HG03039 (cell line): ENCODE data around the gene CHDH.

Experiments used
- ATAC-seq: cut with Tn5 transposase; IDR thresholded peaks from one replicate; pipeline ENCODE4 v1.9.1; 2021; ENCODE audit warnings: mild to moderate bottlenecking, moderate library complexity; ENCODE audit not compliant: unreplicated experiment

The CHDH gene

DNA sequence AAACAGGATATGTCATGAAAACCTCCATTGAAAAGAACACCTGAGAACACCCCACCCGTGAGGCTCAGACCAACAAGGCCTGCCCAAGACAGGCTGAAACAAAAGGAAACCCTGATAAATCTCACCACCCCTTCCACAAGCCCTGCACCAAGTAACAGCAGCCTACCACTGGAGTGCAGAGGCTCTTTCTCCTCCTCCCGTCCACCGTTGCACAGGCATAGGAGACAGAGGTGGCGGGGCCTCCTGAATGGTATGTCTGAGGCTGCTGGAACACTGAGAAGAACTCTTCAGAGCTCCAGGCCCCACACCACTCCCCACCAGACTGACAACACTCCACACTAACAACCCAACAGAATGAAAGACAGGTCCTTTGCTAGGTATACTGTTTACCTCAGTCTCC, 21.4 kb downstream of the CHDH start:
- no peak for ATAC-seq

DNA sequence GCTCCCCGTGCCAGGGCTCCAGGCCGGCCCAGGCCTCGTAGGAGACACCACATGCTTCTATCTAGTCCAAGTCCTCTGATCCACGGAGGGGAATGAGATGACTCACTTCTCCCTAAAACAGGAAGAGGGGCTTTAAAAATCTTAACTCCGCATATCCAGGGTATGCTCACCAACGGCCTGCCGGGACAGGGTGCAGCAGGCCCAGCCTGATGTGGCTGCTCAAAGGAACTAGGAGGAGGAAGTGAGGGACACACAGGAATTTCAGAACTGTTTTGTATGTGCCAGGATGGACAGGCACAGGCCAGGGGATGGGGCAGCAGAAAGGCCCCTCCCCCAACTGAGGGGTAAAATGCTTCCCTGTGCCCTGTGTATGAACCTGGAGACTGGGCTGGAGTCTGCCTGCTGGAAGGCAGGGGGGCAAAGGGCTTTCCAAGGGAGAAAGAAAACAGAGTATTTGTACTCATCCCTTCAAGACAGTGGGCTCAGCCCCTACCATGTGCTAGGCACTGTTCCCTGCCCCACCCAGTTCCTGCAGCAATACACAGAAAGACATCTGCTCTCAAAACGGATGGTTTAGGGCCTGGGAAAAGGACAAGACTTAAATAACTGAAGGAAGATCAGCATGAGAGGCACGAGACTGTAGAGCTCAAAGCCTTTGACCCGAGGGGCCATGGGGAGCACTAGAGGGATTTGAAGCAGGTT, 22.1 kb downstream of the CHDH start:
- no peak for ATAC-seq

DNA sequence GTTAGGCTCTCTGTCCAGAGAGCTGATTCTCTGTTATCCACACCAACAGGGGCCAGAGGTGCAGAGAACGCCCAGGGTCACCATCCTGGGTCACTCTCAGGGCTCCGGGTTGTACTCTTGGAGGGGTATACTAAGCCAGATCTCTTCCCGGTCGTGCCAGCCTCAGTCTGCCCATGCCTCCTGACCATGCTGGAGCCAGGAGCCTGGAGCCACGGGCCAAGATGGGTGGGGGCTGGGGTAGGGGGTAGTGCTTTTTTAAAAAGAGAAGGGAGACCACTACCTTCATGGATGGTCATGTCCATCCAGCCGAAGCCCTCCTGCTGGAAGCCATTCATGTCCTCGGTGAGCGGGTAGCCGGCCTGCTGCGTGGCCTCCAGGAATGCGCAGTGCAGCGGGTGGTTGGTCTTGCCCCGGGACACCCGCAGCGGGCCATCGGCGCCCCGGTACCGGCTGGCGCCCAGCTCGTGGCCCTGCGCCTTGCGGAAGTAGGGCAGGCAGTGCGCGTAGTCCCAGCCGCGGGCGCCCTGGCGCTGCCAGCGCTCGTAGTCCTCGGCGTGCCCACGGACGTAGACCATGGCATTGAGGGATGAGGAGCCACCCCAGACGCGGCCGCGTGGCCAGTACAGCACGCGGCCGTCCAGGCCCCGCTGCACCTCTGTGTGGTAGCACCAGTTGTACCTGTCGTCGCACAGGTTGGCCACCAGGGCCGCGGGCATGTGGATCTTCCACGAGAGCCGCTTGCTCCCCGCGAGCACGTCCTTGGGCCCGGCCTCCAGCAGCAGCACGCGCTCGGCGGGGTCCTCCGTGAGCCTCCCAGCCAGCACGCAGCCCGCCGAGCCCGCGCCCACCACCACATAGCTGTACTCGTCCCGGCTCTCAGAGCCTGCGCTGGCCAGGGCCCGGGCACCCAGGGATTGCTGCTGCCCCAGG, 22.9 kb downstream of the CHDH start:
- ATAC-seq: no peak

DNA sequence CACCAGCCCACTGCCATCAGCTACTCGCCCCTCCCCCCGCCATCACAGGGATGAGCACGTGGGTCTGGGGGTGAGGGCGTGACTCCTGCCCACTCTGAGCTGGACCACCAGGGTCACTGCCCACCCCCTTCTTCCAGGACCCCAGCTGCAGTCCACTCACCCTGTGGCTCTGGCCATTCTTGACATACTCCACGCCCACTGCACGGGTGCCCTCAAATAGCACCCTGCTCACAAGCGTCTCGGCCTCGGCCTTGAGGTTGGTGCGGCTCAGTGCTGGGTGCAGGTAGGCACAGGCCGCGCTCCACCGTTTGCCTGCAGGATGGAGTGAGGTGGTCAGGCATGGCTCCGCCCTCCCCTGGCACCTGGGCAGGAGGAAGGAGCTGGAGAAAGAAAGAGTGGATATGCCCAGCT, 23.9 kb downstream of the CHDH start:
- ATAC-seq: no peak

DNA sequence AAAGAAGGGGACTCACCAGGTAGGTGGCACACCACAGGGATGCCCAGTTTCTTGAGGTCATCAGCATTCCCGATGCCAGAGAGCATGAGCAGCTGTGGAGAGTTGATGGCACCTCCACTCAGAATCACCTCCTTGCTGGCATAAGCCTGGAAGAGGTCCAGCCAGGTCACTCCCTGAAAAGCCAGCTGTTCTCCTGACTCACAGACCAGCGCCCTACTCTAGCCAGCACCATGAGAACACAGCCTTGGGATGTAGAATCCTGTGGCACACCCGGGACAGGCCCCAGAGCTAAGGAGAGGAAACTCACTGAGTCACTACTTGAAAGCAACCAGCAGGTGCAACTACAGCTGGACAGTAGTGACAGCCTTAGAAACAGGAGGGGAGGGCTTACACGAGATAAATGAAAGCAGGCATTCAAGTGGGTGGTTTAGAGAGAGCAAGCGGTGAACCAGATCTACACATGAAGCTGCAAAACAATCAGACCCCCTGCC, 24.5 kb downstream of the CHDH start:
- ATAC-seq: no peak

DNA sequence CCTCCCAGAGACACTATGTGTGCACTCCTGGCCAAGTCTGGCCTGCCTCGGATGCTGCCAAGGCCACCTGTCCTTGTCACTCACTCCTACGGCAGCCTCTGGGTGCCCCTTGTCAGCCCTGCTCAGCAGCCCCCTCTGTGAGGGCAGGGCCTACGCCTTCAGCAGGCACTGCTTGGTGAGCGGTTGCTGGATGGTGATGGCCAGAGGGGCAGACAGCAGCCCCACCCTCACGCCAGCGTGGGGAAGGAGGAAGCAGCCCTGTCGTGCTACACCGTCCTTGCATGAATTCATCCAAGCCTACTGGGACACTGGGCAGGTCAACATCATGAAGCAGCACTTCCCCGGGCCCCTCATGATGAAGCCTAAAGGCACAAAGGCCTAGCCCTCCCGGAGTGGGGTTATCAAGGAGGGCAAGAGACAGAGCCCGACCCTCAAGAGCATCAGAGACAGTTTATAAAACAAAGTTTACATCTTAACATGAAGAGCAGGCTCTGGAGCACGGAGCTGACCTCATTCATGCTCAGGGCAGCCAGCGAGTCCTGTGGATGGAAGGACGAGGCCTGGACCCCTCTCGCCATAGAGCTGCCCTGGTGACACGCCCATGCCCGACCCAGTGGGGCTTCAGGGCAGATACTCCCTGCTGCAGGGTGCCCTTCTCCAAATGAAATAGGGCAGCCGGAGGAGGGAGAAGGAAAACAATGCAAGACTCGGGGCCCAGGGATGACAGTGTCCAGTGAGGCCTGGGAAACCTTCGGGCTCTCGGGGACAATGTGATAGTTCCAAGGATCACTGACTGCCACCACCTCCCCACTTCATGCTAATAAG, 25.3 kb downstream of the CHDH start:
- no peak for ATAC-seq

DNA sequence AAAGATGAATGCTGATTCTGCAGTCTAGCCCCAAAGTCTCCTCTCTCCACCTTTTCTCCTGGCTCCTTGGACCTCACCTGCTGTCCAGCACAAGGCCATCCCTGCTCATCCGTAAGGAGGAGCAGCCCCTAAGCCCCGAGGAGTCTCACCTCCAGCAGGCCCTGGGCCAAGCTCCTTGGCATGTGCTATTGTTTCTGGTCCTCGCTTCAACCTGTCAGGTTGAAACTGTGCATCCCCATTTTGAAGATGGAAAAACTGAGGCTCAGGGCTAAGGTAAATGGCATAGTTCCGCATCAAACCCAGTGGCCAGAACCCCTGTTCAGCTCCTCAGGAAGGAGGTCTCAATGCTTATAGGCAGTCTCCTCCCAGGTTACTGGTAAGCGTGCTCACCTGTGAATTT, 26.1 kb downstream of the CHDH start:
- ATAC-seq: no peak

DNA sequence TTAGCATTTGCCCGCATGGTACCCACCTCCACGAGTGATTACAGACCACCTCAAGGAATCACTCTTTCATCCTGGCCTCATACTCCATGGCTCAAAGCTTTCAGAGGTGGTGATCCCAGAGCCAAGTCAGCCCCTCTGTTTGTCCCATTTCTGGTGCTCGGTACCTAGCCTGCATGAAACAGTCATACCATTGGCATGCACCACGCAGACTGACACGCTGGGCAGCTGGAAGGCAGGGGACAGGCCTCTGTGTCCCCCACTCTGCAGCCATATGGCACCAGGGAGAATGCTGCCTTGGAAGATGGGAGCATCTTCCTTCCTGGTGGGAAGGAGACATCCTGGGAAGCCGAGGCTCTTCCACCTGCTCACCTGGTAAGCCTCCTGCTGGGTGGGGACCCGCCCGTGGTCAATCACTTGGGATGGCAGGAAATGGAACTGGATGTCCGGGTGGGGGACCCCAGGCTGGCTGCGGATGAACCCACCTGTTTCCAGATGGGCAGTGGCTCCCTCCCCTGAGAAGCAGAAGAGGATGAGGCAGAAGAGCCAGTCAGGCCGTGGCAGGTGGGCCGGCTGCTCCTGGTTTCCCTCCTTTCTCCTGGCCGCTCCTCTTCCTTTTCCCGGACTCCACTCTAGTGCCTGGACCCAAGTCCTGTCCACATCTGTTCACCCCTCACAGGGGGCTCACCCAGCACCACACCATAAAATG, 26.9 kb downstream of the CHDH start:
- ATAC-seq: no peak

DNA sequence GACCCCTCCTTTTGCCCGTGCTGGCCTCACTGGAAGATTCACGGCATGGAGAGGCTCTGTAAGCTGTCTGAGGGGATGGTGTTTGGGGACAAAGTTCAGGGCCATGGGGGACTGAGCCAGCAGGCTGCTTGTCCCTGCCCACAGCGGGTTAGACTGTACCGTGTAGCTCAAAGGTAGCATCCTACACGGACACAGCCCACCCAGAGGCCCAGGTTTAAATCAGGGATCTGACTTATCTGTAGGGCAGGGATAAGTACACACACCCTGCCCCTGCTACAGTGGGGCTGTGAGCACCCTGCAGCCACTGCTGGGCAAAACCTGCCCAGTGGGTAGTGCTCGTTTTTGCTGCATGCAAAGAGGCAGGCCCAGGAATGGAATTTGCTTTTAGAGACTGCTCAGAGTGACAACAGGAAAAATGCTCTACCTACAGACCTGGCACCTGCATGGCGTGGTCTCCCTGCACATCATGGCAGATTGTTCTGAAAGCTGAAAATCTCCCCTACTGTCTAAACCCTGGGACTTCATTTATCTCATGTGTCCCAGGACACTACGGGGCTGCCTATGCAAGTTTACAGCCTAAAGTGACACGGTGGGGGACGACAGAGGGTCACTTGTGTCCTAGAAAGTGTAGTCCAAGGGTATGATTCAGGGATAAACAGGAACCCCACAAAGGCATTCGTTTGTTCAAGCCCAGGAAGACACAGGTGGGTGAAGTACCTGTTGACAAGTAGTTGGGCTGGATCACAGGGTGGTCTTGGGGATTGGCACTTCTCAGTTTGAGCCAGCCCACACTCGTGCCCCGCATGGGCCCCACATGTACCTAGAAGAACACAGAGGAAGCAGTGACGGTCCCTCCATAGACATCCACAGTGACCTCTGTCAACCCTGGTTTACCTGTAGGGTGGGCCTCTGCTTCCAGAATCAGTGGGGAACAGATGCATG, 27.7 kb downstream of the CHDH start:
- ATAC-seq: no peak

DNA sequence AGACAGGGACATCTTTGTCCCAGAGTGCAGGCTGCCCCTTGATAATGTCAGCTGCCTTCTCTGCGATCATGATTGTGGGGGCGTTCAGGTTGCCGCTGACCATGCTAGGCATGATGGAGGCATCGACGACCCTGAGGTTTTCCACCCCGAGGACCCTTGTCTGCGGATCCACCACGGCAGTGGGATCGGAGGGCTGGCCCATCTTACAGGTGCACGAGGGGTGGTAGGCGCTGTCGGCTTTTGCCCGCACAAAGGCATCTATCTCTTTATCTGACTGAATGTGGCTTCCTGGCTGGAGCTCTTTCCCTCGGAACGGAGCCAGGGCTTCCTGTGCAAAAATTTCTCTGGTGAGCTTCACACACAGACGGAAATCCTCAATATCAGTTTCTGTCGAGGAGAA, 28.4 kb downstream of the CHDH start:
- ATAC-seq: no peak

DNA sequence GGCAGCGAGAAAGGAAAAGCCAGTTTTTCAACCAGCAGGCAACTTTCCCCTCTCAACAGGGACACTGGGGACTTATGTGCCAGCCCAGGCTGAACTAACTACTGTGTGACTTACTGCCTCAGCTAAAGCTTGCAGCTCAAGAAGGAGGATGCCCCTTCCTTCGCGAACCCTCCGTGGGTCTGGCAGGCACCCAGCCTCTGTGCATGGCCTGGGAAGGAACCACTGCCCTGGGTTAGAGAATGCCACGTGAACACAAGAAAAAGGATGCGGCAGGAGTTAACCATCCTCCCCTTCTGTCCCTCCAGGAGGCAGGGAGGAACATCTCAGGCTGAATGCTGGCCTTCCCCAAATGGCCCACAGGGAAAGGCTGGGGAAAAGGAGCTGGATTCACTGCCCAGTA, 29.0 kb downstream of the CHDH start:
- ATAC-seq: no peak

DNA sequence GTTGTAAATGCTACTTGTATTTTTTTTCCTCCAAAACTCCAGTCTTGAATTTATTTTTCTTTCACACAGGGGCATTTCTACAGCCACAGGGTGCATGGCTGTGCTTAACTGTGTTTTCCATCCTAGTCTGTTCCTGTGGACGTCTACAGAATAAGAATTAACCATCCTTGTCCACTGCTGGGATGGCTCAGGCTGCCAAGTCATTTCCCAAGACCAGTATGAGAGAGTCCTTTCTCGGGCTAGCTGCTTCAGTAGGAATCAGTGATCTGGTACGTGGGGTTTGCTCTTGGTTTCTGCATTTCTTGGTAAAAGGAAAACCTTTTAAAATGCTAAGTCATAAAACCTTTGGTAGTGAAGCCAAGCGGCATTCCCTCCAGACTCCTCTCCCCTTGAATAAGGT, 29.8 kb downstream of the CHDH start:
- no peak for ATAC-seq

DNA sequence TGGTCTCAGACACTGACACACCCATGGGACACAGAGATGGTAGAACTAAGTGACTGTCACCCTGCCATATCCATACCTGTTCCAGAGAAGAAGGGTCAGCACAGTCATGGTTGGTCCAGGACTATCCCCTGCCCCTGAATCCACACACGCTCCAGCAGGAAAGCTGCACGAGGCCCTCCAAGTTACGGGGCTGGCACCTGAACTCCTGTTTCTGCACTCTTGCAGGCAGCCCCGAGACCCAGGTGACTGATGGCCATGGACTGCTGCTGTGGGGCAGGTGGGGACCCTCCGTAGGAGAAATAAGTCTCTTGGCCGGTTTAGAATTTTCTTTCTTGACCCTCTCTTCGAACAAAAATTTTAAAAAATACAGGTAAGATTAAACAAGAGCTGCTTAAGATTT, 30.6 kb downstream of the CHDH start:
- no peak for ATAC-seq

DNA sequence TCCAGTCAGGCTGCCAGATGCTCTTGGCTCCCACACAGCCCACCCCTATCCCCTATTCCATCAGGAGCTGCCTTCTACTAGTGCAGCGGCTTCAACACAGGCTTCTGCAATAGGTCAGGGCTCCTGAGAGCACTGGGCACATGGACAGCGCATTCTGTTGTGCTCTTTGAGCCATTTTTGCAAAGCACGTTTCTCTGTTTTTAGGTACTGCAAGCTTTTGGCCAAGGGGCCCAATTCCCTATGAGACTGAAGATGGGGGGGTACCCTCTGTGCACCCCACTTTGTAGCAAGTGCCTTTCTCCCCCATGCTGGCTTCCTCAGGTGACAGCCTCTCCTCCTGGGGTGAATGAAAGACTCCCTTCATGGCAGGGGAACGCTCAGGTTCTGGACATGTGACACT, 31.2 kb downstream of the CHDH start:
- no peak for ATAC-seq

DNA sequence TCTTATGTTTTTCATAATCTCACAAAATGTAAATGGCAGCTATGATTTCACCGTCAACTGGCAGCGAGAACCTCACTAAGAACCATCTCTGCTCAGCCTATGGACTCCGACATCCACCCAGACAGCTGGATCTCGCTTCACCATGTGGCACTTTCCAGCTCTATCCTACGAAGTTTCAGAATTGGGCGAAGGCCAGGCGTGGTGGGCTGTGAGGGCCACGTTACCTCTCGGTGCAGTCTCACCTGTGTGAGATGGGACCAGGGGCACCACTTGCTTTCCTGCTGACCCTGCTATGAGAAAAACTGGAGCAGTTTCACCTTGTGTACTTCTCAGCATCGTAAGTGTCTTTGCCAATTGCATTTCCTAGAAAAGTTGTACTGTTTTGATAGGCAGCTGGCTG, 32.3 kb downstream of the CHDH start:
- ATAC-seq: no peak

DNA sequence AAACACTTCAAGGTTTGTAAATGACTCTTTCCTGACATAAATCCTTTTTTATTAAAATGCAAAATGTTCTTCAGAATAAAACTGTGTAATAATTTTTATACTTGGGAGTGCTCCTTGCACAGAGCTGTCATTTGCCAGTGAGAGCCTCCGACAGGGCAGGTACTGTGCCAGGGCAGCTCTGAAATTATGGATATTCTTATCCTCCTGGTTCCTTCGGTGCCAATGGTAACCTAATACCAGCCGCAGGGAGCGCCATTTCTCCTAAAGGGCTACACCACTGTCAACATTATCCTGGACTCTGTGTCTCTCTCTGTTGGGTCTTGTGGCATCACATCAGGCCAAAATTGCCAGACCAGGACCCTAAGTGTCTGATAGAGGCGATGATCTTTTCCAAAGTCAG, 33.0 kb downstream of the CHDH start:
- no peak for ATAC-seq

DNA sequence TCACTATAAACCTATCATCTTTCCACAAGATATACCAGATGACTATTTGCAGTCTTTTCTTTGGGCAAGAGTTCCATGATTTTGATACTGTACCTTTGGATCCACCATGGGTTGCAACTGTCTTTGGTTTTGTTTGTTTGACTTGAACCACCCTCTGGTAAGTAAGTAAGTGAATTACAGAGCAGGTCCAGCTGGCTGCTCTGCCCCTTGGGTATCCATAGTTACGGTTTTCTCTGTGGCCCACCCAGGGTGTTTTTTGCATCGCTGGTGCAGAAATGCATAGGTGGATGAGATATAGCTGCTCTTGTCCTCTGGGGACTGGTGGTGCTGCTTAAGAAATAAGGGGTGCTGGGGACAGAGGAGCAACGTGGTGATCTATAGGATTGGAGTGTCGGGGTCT, 33.8 kb downstream of the CHDH start:
- ATAC-seq: no peak

DNA sequence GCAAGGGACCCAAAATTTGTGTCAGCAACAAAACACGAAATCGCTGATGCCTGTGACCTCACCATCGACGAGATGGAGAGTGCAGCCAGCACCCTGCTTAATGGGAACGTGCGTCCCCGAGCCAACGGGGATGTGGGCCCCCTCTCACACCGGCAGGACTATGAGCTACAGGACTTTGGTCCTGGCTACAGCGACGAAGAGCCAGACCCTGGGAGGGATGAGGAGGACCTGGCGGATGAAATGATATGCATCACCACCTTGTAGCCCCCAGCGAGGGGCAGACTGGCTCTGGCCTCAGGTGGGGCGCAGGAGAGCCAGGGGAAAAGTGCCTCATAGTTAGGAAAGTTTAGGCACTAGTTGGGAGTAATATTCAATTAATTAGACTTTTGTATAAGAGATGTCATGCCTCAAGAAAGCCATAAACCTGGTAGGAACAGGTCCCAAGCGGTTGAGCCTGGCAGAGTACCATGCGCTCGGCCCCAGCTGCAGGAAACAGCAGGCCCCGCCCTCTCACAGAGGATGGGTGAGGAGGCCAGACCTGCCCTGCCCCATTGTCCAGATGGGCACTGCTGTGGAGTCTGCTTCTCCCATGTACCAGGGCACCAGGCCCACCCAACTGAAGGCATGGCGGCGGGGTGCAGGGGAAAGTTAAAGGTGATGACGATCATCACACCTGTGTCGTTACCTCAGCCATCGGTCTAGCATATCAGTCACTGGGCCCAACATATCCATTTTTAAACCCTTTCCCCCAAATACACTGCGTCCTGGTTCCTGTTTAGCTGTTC, 34.9 kb downstream of the CHDH start:
- ATAC-seq: no peak
